Measurements from ENCODE around the gene EBP.
A peak's percentile ranks its signal among the peaks of the same experiment; 100 is the strongest.
"Not testable (repeated sequence)": the region's sequence is repeated elsewhere in the genome, so short reads cannot be mapped to it uniquely, and the experiment has no call there.

Gene EBP

DNA sequence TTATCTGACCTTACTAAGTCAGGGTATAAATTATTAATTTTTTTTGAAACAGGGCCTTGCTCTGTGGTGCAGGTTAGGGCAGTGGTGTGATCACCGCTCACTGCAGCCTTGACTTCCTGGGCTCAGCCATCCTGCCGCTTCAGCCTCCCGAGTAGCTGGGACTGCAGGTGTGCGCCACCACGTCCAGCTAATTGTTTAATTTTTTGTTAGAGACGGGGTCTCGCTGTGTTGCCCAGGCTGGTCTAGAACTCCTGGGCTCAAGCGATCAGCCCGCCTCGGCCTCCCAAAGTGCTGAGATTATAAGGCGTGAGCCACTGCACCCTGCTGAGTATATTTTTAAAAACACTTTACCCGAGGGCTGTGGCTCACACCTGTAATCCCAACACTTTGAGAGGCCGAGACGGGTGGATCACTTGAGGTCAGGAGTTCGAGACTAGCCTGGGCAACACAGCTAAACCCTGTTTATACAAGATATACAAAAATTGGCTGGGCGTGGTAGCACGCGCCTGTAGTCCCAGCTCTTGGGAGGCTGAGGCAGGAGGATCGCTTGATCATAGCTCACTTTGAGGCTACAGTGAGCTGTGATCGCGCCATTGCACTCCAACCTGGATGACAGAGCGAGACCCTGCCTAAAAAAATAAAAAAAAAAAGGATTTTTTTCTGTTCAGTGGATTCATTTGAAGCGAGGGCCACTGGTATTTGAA, 17.2 kb downstream of the EBP start:
- Histone ChIP-seq H3K36me3 (ENCODE audit: control insufficient read depth in 1 of 2, insufficient read depth in 2 of 2, low read length in 2 of 2) (no peaks in the 10 kb centered on the region), H3K9ac (ENCODE audit: low read depth in 1 of 2, low read length in 2 of 2) (no peak overlapping the region), H3K9me3 (ENCODE audit: control insufficient read depth in 1 of 2, low read length in 2 of 2) (no peaks in the 10 kb centered on the region), H3K27ac (ENCODE audit: low read depth, low read length) (peak overlapping the region; percentile 50), H3K27me3 (ENCODE audit: control insufficient read depth in 1 of 2, insufficient read depth in 2 of 2, low read length in 2 of 2) (no peaks in the 10 kb centered on the region), H3K4me3 (ENCODE audit: low read depth in 1 of 2, low read length in 2 of 2) (no peak overlapping the region), H3K4me1 (ENCODE audit: control insufficient read depth in 1 of 2, insufficient read depth in 2 of 2, low read length in 2 of 2) (peaks cover 8 to 10% of the 10 kb centered on the region in 2 donors)

DNA sequence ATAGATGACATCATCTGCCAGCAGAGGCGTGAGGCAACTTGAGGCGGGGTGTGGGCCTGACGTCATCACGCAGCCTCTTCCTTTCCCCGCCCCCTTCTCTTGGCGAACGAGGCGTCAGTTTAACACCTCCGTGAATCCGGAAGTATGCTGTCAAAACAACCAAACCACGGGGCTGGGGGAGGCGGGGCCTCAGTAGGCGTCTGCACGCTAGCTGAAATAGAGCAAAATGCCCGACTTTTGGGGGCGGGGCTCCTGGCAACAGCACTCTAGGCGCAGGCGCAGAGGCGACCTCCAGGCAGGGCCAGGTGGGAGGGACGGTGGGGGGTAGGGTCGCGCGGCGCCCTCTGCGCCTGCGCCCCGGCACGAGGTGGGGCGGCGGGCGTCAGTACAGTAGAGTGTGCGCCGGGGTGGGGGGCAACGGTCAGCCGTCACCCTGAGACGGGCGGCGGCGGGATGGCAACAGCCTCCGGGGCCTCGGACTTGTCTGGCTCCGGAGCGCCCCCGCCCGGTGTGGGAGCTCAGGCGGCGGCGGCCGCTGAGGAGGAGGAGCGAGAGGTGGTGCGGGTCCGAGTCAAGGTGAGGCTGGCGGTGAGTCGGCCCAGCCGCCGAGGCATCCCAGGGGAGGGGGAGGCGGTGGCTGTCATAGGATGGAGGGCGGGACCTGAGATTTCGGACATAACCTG, 17.9 kb downstream of the EBP start, which contains the start of gene TBC1D25:
TBC1D25 (plus strand) TSS at position 370 of the 683 bp plus-strand sequence; CDS start at position 454, 84 bp downstream.
- Histone ChIP-seq H3K9me3 (ENCODE audit: control insufficient read depth in 1 of 2, low read length in 2 of 2) (no peaks in the 10 kb centered on the region), H3K27ac (ENCODE audit: low read depth, low read length) (peak within 1 kb of the TSS; percentile 73), H3K27me3 (ENCODE audit: control insufficient read depth in 1 of 2, insufficient read depth in 2 of 2, low read length in 2 of 2) (no peaks in the 10 kb centered on the region), H3K4me3 (ENCODE audit: low read depth in 1 of 2, low read length in 2 of 2) (peak within 1 kb of the TSS; percentile 65 to 74), H3K9ac (ENCODE audit: low read depth in 1 of 2, low read length in 2 of 2) (peak within 1 kb of the TSS; percentile 57 to 65), H3K4me1 (ENCODE audit: control insufficient read depth in 1 of 2, insufficient read depth in 2 of 2, low read length in 2 of 2) (peaks cover 8 to 10% of the 10 kb centered on the region in 2 donors), H3K36me3 (ENCODE audit: control insufficient read depth in 1 of 2, insufficient read depth in 2 of 2, low read length in 2 of 2) (peaks cover under 1% of the 10 kb centered on the region in 2 donors)

DNA sequence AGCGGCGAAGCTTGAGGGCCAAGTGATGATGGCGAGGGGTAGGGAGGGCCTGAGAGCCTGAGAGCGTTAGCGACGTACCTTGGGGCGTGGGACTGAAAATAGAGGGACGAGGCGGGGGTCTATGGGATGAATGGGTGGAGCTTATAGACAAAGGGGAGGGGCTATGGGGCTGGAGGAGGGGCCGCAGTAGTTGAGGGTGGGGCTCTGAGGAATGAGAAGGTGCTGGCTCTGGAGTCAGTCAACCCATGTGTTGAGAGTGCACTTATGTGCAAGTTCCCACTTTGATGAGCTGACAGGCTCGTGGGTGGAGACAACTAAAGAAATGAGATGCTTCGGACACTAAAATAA, 18.4 kb downstream of the EBP start:
- H3K4me1 ChIP-seq (ENCODE audit: control insufficient read depth in 1 of 2, insufficient read depth in 2 of 2, low read length in 2 of 2): peaks cover 8 to 10% of the 10 kb centered on the region in 2 donors
- H3K27me3 ChIP-seq (ENCODE audit: control insufficient read depth in 1 of 2, insufficient read depth in 2 of 2, low read length in 2 of 2): no peaks in the 10 kb centered on the region
- H3K9me3 ChIP-seq (ENCODE audit: control insufficient read depth in 1 of 2, low read length in 2 of 2): no peaks in the 10 kb centered on the region
- H3K4me3 ChIP-seq (ENCODE audit: low read depth in 1 of 2, low read length in 2 of 2): peak overlapping the region; percentile 65 to 74
- peak overlapping the region; percentile 57 to 65 for H3K9ac ChIP-seq (ENCODE audit: low read depth in 1 of 2, low read length in 2 of 2)
- peaks cover 6% of the 10 kb centered on the region in 2 donors for H3K36me3 ChIP-seq (ENCODE audit: control insufficient read depth in 1 of 2, insufficient read depth in 2 of 2, low read length in 2 of 2)
- peak overlapping the region; percentile 73 for H3K27ac ChIP-seq (ENCODE audit: low read depth, low read length)

DNA sequence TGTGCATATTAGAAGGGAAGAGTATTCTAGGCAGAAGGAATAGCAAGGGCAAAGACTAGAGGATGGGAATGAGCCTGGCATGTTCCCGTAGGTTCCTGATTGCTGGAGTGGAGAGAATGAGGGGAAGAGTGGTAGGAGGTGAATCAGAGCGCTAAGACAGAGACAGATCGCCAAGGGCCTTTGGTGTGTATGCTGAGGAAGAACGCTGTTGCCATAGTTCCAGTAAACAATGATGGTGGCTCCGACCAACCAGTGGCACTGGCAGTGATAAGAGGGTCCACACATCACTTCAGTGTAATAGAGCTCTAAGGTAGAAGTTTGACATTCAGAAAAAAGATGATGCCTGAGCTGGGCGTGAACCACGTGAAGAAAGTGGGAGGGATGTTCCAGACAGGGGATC, 18.9 kb downstream of the EBP start:
- Histone ChIP-seq H3K27ac (ENCODE audit: low read depth, low read length) (no peak overlapping the region), H3K9me3 (ENCODE audit: control insufficient read depth in 1 of 2, low read length in 2 of 2) (no peaks in the 10 kb centered on the region), H3K9ac (ENCODE audit: low read depth in 1 of 2, low read length in 2 of 2) (peak overlapping the region; percentile 57 to 65), H3K27me3 (ENCODE audit: control insufficient read depth in 1 of 2, insufficient read depth in 2 of 2, low read length in 2 of 2) (no peaks in the 10 kb centered on the region), H3K4me1 (ENCODE audit: control insufficient read depth in 1 of 2, insufficient read depth in 2 of 2, low read length in 2 of 2) (peaks cover 8 to 10% of the 10 kb centered on the region in 2 donors), H3K36me3 (ENCODE audit: control insufficient read depth in 1 of 2, insufficient read depth in 2 of 2, low read length in 2 of 2) (peaks cover 7% of the 10 kb centered on the region in 2 donors), H3K4me3 (ENCODE audit: low read depth in 1 of 2, low read length in 2 of 2) (peak overlapping the region; percentile 65 to 74)

DNA sequence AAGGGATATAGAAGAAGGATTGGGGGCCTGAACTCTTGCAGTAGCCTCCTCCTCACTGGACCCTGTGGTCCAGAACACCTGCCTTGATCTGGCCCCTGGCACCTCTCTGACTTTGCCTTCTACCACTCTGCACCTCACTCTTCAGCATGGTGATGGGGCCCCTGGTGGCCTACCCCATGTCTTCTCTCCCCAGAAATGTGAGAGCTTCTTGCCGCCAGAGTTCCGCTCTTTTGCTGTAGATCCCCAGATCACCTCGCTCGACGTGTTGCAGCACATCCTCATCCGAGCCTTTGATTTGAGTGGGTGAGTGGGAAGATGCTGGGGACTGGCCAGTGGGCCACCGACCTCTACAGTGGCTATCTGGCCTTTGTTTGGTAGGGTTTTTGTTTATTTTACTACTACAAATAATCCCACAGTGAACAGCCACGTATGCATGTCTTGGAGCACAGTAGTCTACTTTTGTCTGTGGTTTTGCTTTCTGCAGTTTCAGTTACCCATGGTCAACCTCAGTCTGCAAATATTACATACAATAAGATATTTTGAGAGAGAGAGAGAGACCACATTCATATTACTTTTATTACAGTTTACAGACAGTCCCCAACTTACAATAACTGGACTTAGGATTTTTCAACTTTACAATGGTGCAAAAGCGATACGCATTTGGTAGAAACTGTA, 19.7 kb downstream of the EBP start:
- Histone ChIP-seq H3K9ac (ENCODE audit: low read depth in 1 of 2, low read length in 2 of 2) (no peak overlapping the region), H3K27ac (ENCODE audit: low read depth, low read length) (no peak overlapping the region), H3K27me3 (ENCODE audit: control insufficient read depth in 1 of 2, insufficient read depth in 2 of 2, low read length in 2 of 2) (no peaks in the 10 kb centered on the region), H3K4me1 (ENCODE audit: control insufficient read depth in 1 of 2, insufficient read depth in 2 of 2, low read length in 2 of 2) (peaks cover 8 to 10% of the 10 kb centered on the region in 2 donors), H3K36me3 (ENCODE audit: control insufficient read depth in 1 of 2, insufficient read depth in 2 of 2, low read length in 2 of 2) (peaks cover 7% of the 10 kb centered on the region in 2 donors), H3K9me3 (ENCODE audit: control insufficient read depth in 1 of 2, low read length in 2 of 2) (no peaks in the 10 kb centered on the region), H3K4me3 (ENCODE audit: low read depth in 1 of 2, low read length in 2 of 2) (peak overlapping the region in 1 of 2 donors; percentile 74)

DNA sequence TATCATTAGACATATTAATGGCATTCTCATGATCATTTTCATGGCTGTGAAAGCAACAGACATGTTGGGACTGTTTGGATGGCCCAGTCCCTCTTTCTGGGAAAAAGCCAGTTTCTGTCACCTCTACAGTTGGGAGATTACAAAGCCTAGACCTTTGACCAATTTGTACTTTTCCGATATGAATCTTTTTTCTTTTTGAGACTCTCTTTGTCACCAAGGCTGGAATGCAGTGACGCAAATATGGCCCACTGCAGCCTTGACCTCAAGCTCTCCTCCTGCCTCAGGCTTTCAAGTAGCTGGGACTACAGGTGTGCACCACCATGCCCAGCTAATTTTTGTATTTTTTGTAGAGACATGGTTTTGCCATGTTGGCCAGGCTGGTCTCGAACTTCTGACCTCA, 27.3 kb downstream of the EBP start:
- Histone ChIP-seq H3K36me3 (ENCODE audit: control insufficient read depth in 1 of 2, insufficient read depth in 2 of 2, low read length in 2 of 2) (peaks cover 11 to 18% of the 10 kb centered on the region in 2 donors), H3K27me3 (ENCODE audit: control insufficient read depth in 1 of 2, insufficient read depth in 2 of 2, low read length in 2 of 2) (no peaks in the 10 kb centered on the region), H3K4me3 (ENCODE audit: low read depth in 1 of 2, low read length in 2 of 2) (no peak overlapping the region), H3K9me3 (ENCODE audit: control insufficient read depth in 1 of 2, low read length in 2 of 2) (no peaks in the 10 kb centered on the region), H3K4me1 (ENCODE audit: control insufficient read depth in 1 of 2, insufficient read depth in 2 of 2, low read length in 2 of 2) (no peaks in the 10 kb centered on the region), H3K27ac (ENCODE audit: low read depth, low read length) (no peak overlapping the region), H3K9ac (ENCODE audit: low read depth in 1 of 2, low read length in 2 of 2) (no peak overlapping the region)

DNA sequence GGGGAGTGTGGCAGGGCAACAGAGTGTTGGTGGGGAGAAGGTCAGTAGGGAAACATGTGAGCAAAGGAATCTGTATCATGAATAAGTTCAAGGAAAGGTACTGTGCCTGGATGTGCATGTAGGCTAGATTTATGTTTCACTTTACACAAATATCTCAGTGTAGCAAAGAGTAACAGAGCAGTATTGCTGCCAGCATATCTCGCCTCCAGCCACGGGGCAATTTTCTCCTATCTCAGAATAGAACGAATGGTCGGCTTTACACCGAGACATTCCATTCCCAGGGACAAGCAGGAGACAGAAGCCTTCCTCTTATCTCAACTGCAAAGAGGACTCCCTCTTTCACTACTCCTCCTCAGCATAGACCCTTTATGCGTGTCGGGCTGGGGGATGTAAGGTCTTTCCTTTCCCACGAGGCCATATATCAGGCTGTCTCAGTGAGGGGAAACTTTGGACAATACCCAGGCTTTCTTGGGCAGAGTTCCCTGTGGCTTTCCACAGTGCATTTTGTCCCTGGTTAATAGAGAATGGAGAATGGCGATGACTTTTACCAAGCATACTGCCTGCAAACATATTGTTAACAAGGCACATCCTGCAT, 34.2 kb downstream of the EBP start:
- not testable (repeated sequence) for H3K9ac ChIP-seq (ENCODE audit: low read depth in 1 of 2, low read length in 2 of 2); H3K27me3 ChIP-seq (ENCODE audit: control insufficient read depth in 1 of 2, insufficient read depth in 2 of 2, low read length in 2 of 2); H3K9me3 ChIP-seq (ENCODE audit: control insufficient read depth in 1 of 2, low read length in 2 of 2); H3K27ac ChIP-seq (ENCODE audit: low read depth, low read length); H3K4me1 ChIP-seq (ENCODE audit: control insufficient read depth in 1 of 2, insufficient read depth in 2 of 2, low read length in 2 of 2); H3K4me3 ChIP-seq (ENCODE audit: low read depth in 1 of 2, low read length in 2 of 2)
- peaks cover 6 to 32% of the 10 kb centered on the region in 2 donors for H3K36me3 ChIP-seq (ENCODE audit: control insufficient read depth in 1 of 2, insufficient read depth in 2 of 2, low read length in 2 of 2)

DNA sequence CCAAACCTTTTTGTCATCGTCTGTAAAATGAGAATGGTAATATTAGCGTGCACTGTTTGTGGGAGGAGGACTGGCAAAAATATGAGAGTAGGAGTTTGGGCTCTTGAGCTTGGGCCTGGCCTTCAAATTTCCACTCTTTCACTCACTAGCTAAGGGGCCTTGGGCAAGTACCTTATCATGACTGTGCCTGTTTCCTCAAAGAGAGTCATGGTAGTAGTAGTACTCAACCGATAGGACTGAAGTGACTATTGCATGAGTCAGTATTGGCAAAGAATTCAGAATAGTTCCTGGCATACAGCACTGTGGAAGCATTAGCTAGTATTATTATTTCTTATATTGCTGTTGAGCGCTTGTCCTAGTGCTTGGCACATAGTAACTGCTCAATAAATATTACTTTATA, 36.7 kb downstream of the EBP start:
- H3K27ac ChIP-seq (ENCODE audit: low read depth, low read length): no peak overlapping the region
- no peaks in the 10 kb centered on the region for H3K9me3 ChIP-seq (ENCODE audit: control insufficient read depth in 1 of 2, low read length in 2 of 2)
- H3K4me3 ChIP-seq (ENCODE audit: low read depth in 1 of 2, low read length in 2 of 2): no peak overlapping the region
- no peak overlapping the region for H3K9ac ChIP-seq (ENCODE audit: low read depth in 1 of 2, low read length in 2 of 2)
- H3K36me3 ChIP-seq (ENCODE audit: control insufficient read depth in 1 of 2, insufficient read depth in 2 of 2, low read length in 2 of 2): peaks cover 9 to 43% of the 10 kb centered on the region in 2 donors
- no peaks in the 10 kb centered on the region for H3K27me3 ChIP-seq (ENCODE audit: control insufficient read depth in 1 of 2, insufficient read depth in 2 of 2, low read length in 2 of 2)
- no peaks in the 10 kb centered on the region for H3K4me1 ChIP-seq (ENCODE audit: control insufficient read depth in 1 of 2, insufficient read depth in 2 of 2, low read length in 2 of 2)

DNA sequence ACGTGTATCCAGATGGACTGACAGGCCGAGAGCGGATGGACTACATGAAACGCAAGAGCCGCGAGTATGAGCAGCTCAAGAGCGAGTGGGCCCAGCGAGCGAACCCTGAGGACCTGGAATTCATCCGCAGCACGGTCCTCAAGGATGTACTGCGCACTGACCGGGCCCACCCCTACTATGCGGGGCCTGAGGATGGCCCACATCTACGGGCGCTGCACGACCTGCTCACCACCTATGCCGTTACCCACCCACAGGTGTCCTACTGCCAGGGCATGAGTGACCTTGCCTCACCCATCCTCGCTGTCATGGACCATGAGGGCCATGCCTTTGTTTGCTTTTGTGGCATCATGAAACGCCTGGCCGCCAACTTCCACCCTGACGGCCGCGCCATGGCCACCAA, 38.0 kb downstream of the EBP start:
- Histone ChIP-seq H3K9me3 (ENCODE audit: control insufficient read depth in 1 of 2, low read length in 2 of 2) (no peaks in the 10 kb centered on the region), H3K4me3 (ENCODE audit: low read depth in 1 of 2, low read length in 2 of 2) (no peak overlapping the region), H3K36me3 (ENCODE audit: control insufficient read depth in 1 of 2, insufficient read depth in 2 of 2, low read length in 2 of 2) (peaks cover 9 to 43% of the 10 kb centered on the region in 2 donors), H3K27ac (ENCODE audit: low read depth, low read length) (no peak overlapping the region), H3K4me1 (ENCODE audit: control insufficient read depth in 1 of 2, insufficient read depth in 2 of 2, low read length in 2 of 2) (no peaks in the 10 kb centered on the region), H3K27me3 (ENCODE audit: control insufficient read depth in 1 of 2, insufficient read depth in 2 of 2, low read length in 2 of 2) (no peaks in the 10 kb centered on the region), H3K9ac (ENCODE audit: low read depth in 1 of 2, low read length in 2 of 2) (no peak overlapping the region)

DNA sequence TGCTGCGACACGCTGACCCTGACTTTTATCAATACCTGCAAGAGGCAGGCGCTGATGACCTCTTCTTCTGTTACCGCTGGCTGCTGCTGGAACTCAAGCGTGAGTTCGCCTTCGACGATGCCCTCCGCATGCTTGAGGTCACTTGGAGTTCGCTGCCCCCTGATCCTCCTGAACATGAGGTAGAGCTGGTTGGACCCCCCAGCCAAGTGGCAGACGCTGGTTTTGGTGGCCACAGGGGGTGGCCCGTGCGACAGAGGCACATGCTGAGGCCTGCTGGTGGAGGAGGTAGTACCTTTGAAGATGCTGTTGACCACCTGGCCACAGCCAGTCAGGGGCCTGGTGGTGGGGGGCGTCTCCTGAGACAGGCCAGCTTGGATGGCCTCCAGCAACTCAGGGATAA, 38.4 kb downstream of the EBP start:
- Histone ChIP-seq H3K27ac (ENCODE audit: low read depth, low read length) (no peak overlapping the region), H3K4me3 (ENCODE audit: low read depth in 1 of 2, low read length in 2 of 2) (no peak overlapping the region), H3K4me1 (ENCODE audit: control insufficient read depth in 1 of 2, insufficient read depth in 2 of 2, low read length in 2 of 2) (no peaks in the 10 kb centered on the region), H3K9ac (ENCODE audit: low read depth in 1 of 2, low read length in 2 of 2) (no peak overlapping the region), H3K36me3 (ENCODE audit: control insufficient read depth in 1 of 2, insufficient read depth in 2 of 2, low read length in 2 of 2) (peaks cover 9 to 40% of the 10 kb centered on the region in 2 donors), H3K27me3 (ENCODE audit: control insufficient read depth in 1 of 2, insufficient read depth in 2 of 2, low read length in 2 of 2) (no peaks in the 10 kb centered on the region), H3K9me3 (ENCODE audit: control insufficient read depth in 1 of 2, low read length in 2 of 2) (no peaks in the 10 kb centered on the region)

Data from duodenal mucosa (tissue), 2 donors.